K562 (cell line): ENCODE data around the gene NAA10. TPM values are rescaled to one million over a fixed set of nuclear protein-coding genes. Genes with fewer than 3 reads are reported as not detected.

Source experiments
- ATAC-seq: fragments of 200-7000 bp; cut with Tn5 transposase; 3 replicates; pipeline ENCODE4 v1.9.1; 2020; ENCODE audit warnings: moderate library complexity
- BruUV-seq: library from RNA; stranded (reverse); fragments of 400-500 nt; replicated peaks from 2 replicates; lab custom pipeline; 2021; lab: Mats Ljungman, UMichigan
- CTCF ChIA-PET: fragments of 300-600 bp; formaldehyde crosslinking; extraction: SDS; loops from one replicate; lab custom pipeline; 2021; ENCODE audit warnings: low intra/inter-chr PET ratio; lab: Yijun Ruan, JAX
- POLR2A ChIA-PET: fragments of 300-600, 350-650 bp; sonication (Branson Sonifier 250); formaldehyde crosslinking; extraction: SDS; loops from one replicate; lab custom pipeline; 2021; ENCODE audit warnings: antibody characterized with exemption, inconsistent platforms; lab: Yijun Ruan, JAX
- DNase-seq, 4 experiments: peaks; one replicate each; pipeline versions ENCODE4 v3.0.0 to v3.0.0-alpha.2; 2011 to 2018; ENCODE audit warnings: low spot score in 3 of 4, mixed read lengths in 3 of 4; ENCODE audit errors: extremely low read depth in 1 of 4
- FAIRE-seq: peaks from 2 replicates; lab custom pipeline; 2011; peaks lifted over from hg19 to GRCh38; lab: Jason Lieb, UNC
- H2AFZ ChIP-seq: 2 replicates; pipeline ENCODE4 v1.6.0; 2011; ENCODE audit warnings: low read depth, low read length, control low read depth, inconsistent platforms
- H3K27ac ChIP-seq: fragments of 200-600 bp; 3 replicates; pipeline ENCODE4 v1.8.0; 2011; ENCODE audit warnings: low read depth, mild to moderate bottlenecking, control low read depth, inconsistent platforms, low read length, moderate library complexity, mixed read lengths; ENCODE audit errors: extremely low read depth
- H3K27me3 ChIP-seq, 2 experiments: fragments of 300-600 bp in 1 of 2; 2 replicates in 1 of 2; 3 replicates in 1 of 2; pipeline versions ENCODE4 v1.6.0 to v1.8.0; 2011; ENCODE audit warnings: inconsistent platforms in 2 of 2, low read length in 2 of 2, mild to moderate bottlenecking in 1 of 2, mixed read lengths in 1 of 2, moderate library complexity in 1 of 2; ENCODE audit not compliant: control insufficient read depth in 2 of 2, insufficient read depth in 2 of 2
- H3K36me3 ChIP-seq: fragments of 300-600 bp; 3 replicates; pipeline ENCODE4 v1.8.0; 2011; ENCODE audit warnings: mild to moderate bottlenecking, low read length, inconsistent platforms; ENCODE audit not compliant: control insufficient read depth, insufficient read depth
- H3K4me1 ChIP-seq, 2 experiments: fragments of 200-600 bp in 1 of 2; replicated peaks in 1 of 2; 2 replicates in 1 of 2; 3 replicates in 1 of 2; pipeline versions ENCODE4 v1.5.1 to v1.8.0; 2011; ENCODE audit warnings: inconsistent platforms in 2 of 2, low read length in 2 of 2, mild to moderate bottlenecking in 1 of 2, mixed read lengths in 1 of 2, moderate library complexity in 1 of 2; ENCODE audit not compliant: control insufficient read depth in 2 of 2, insufficient read depth in 2 of 2
- H3K4me2 ChIP-seq: 2 replicates; pipeline ENCODE4 v1.6.1; 2011; ENCODE audit warnings: low read length, control low read depth, inconsistent platforms, mixed read lengths; ENCODE audit not compliant: insufficient read depth
- H3K4me3 ChIP-seq: fragments of 200-600 bp; sonication (generic), shearing (Covaris generic); 2 replicates; pipeline ENCODE4 v1.5.1; 2016; ENCODE audit warnings: control low read depth, inconsistent platforms
- H3K79me2 ChIP-seq: fragments of 200-600 bp; 3 replicates; pipeline ENCODE4 v1.8.0; 2011; ENCODE audit warnings: low read length, inconsistent platforms; ENCODE audit not compliant: control insufficient read depth, insufficient read depth
- H3K9ac ChIP-seq, 2 experiments: 2 replicates each; pipeline versions ENCODE4 v1.6.0 to v1.6.1; 2011; ENCODE audit warnings: low read depth in 2 of 2, low read length in 2 of 2, control low read depth in 1 of 2, inconsistent platforms in 1 of 2, mild to moderate bottlenecking in 1 of 2, mixed read lengths in 1 of 2; ENCODE audit not compliant: insufficient read depth in 1 of 2
- H3K9me1 ChIP-seq: one replicate; pipeline ENCODE4 v1.6.0; 2011; ENCODE audit warnings: inconsistent platforms, mild to moderate bottlenecking, low read length, moderate library complexity; ENCODE audit not compliant: control insufficient read depth, insufficient read depth
- H3K9me3 ChIP-seq: replicated peaks from 2 replicates; pipeline ENCODE4 v1.5.1; 2011; ENCODE audit warnings: low read depth, low read length, inconsistent platforms; ENCODE audit not compliant: control insufficient read depth, insufficient read depth
- H4K20me1 ChIP-seq: replicated peaks from 2 replicates; pipeline ENCODE4 v1.6.1; 2011; ENCODE audit warnings: low read length, inconsistent platforms, mixed read lengths; ENCODE audit not compliant: control insufficient read depth, insufficient read depth
- GABPB2 ChIP-seq: fragments of 250-450 bp; sonication (Bioruptor Pico); conservative IDR thresholded peaks from 2 replicates; pipeline ENCODE4 v1.5.1; 2021; ENCODE audit warnings: mild to moderate bottlenecking
- PTRF ChIP-seq: fragments of 450-650 bp; IDR thresholded peaks from 2 replicates; pipeline ENCODE4 v1.6.1; 2016; ENCODE audit warnings: mild to moderate bottlenecking, missing genetic modification characterization, missing compliant biosample characterization
- TBL1XR1 ChIP-seq, 2 experiments: IDR thresholded peaks; 2 replicates each; pipeline ENCODE4 v1.6.1; 2012; ENCODE audit warnings: improper control_type of control experiment in 2 of 2, low read length in 2 of 2, mild to moderate bottlenecking in 1 of 2
- TOE1 ChIP-seq, 2 experiments: fragments of 450-650 bp in 1 of 2; sonication (generic) in 1 of 2; formaldehyde crosslinking in 1 of 2; IDR thresholded peaks; 2 replicates each; pipeline versions ENCODE4 v1.7.1 to v1.8.0; 2016 to 2022; ENCODE audit warnings: borderline replicate concordance in 2 of 2, mild to moderate bottlenecking in 2 of 2, antibody characterized with exemption in 1 of 2, inconsistent platforms in 1 of 2, low read depth in 1 of 2, missing genetic modification reagents in 1 of 2, moderate library complexity in 1 of 2
- XRCC5 ChIP-seq: fragments of 200-400 bp; formaldehyde crosslinking; IDR thresholded peaks from 2 replicates; pipeline ENCODE4 v1.6.1; 2017; ENCODE audit warnings: low read depth, mild to moderate bottlenecking, low read length
- ZNF354B ChIP-seq: fragments of 250-450 bp; sonication (Bioruptor Pico); IDR thresholded peaks from 2 replicates; pipeline ENCODE4 v1.4.0; 2020
- WGBS: fragments of 100-300 bp; shearing (Covaris generic); methylation state at CpG from one replicate; pipeline ENCODE4 v1.1.6; 2016; ENCODE audit warnings: low coverage, mixed read lengths; ENCODE audit not compliant: insufficient coverage; ENCODE audit errors: missing lambda C conversion rate; 5-methylcytosine and 5-hydroxymethylcytosine counted together
- in situ Hi-C: fragments of 300-500 bp; cut with MboI; formaldehyde crosslinking; loops from 4 replicates; pipeline ENCODE4 v1.15.0; 2018; ENCODE audit warnings: inconsistent platforms, mixed read lengths
- intact Hi-C: fragments of 100-400 bp; cut with micrococcal nuclease; formaldehyde crosslinking; loops from 2 replicates; pipeline ENCODE4 v1.14.2; 2022
- polyA plus RNA-seq, 8 experiments: library from polyadenylated mRNA; depleted of rRNA in 4 of 8; stranded (reverse) in 5 of 8; unstranded in 3 of 8; fragments of >200 nt; fragmentation: Nextera tagmentation in 2 of 8; fragmentation: Illumina TruSeq in 1 of 8; extraction: Ambion mirVana in 2 of 8; extraction: Trizol in 1 of 8; gene quantifications; 2 replicates each; pipeline versions ENCODE4 v1.2.1 to v1.2.3, GENCODE V29; 2011 to 2014; ENCODE audit warnings: inconsistent platforms in 1 of 8, missing spikeins in 1 of 8
- total RNA-seq, 7 experiments: library from RNA; depleted of rRNA in 6 of 7; stranded (reverse); fragments of >200 nt in 6 of 7; fragmentation: Illumina TruSeq in 2 of 7; extraction: Trizol in 2 of 7; gene quantifications; 2 replicates each; pipeline versions ENCODE4 v1.2.1 to v1.2.3, GENCODE V29; 2011 to 2021; ENCODE audit warnings: low replicate concordance in 1 of 7

NAA10 gene
- total and polyA plus RNA-seq, 9 of the 15 experiments (the other 6 are each of a cell fraction or from before 2014, with no cell fraction given), result 11.1 to 250 (median 134) TPM

DNA sequence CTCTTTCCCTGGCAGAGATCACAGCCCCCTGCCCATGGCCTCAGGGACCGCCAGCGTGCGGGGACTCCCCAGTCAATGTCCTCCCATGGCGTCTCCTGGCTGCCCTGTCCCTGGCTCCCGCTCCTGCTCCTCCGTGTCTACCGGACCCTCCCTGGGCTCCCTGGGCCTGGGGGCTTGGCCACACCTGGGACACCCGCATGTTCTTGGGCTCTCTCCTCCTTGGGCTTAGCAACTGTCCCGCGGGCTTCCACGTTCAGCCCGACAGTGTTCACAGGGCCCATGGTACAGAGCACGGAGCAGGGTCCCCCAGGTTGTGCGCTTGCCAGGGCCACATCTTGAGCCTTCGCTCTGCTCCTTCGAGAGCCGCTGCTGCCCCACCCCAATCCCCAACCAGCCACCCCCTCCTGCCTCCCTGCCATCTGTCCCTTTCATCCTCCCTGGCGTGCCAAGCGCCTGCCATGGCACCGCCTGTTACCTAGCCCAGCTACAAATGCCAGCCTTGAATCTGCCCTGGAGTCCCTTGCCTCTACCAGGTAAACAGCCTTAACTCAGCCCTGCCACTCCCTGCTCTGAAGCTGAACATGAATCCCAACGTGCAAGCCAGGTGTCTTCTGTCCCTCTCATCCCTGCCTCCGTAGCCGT lies 26.5 kb downstream of the NAA10 start:
- H2AFZ ChIP-seq, result no peak overlapping the region
- peaks cover 5% of the 10 kb centered on the region; the same call in 1 of the 2 replicates for H4K20me1 ChIP-seq
- H3K4me1 ChIP-seq, result peaks cover 6 to 67% of the 10 kb centered on the region in 2 experiments; a peak in 3 of 5 replicates
- H3K36me3 ChIP-seq, result peaks cover 15% of the 10 kb centered on the region; the same call in 2 of the 3 replicates
- H3K4me2 ChIP-seq, result no peak overlapping the region
- no peaks in the 10 kb centered on the region for H3K79me2 ChIP-seq
- FAIRE-seq (no peak), ATAC-seq (no peak), DNase-seq (no peak)
- H3K27ac ChIP-seq, result no peak overlapping the region
- ChIA-PET POLR2A (interaction anchor here (1.4 to 1.5 kb wide), 2 partner anchors 10 to 13 kb away, joined by 3 to 5 read pairs; no protein-coding TSS in a partner anchor), CTCF (no interaction called here)
- H3K9ac ChIP-seq, result no peak overlapping the region
- in situ Hi-C loops, result no loop called here
- TF ChIP-seq GABPB2 (no peak), PTRF (tag) (no peak), TBL1XR1 (IDR thresholded peaks at IDR 0.05; ENCODE audit: low read length in 2 of 2) (no peak), TOE1 (IDR thresholded peaks at IDR 0.05; ENCODE audit: borderline replicate concordance) (no peak), TOE1 (CRISPR knock-in tag; IDR thresholded peaks at IDR 0.05; ENCODE audit: borderline replicate concordance, low read depth) (no peak), ZNF354B (CRISPR knock-in tag) (no peak), XRCC5 (no peak)
- BruUV-seq, result no TSS peak
- H3K9me3 ChIP-seq, result no peaks in the 10 kb centered on the region
- H3K27me3 ChIP-seq, result no peaks in the 10 kb centered on the region
- intact Hi-C loops, result no loop called here
- 82% methylated on average over 8 of the region's 23 CpGs for WGBS
- no peak overlapping the region for H3K4me3 ChIP-seq
- no peaks in the 10 kb centered on the region for H3K9me1 ChIP-seq
